K562 (cell line): ENCODE data around the gene SNX30. TPM values are rescaled to one million over a fixed set of nuclear protein-coding genes. Genes with fewer than 3 reads are reported as not detected.

Source experiments
- ATAC-seq: fragments of 200-7000 bp; cut with Tn5 transposase; 3 replicates; pipeline ENCODE4 v1.9.1; 2020; ENCODE audit warnings: moderate library complexity
- BruUV-seq: library from RNA; stranded (reverse); fragments of 400-500 nt; replicated peaks from 2 replicates; lab custom pipeline; 2021; lab: Mats Ljungman, UMichigan
- CTCF ChIA-PET: fragments of 300-600 bp; formaldehyde crosslinking; extraction: SDS; loops from one replicate; lab custom pipeline; 2021; ENCODE audit warnings: low intra/inter-chr PET ratio; lab: Yijun Ruan, JAX
- POLR2A ChIA-PET: fragments of 300-600, 350-650 bp; sonication (Branson Sonifier 250); formaldehyde crosslinking; extraction: SDS; loops from one replicate; lab custom pipeline; 2021; ENCODE audit warnings: antibody characterized with exemption, inconsistent platforms; lab: Yijun Ruan, JAX
- DNase-seq, 4 experiments: peaks; one replicate each; pipeline versions ENCODE4 v3.0.0 to v3.0.0-alpha.2; 2011 to 2018; ENCODE audit warnings: low spot score in 3 of 4, mixed read lengths in 3 of 4; ENCODE audit errors: extremely low read depth in 1 of 4
- FAIRE-seq: peaks from 2 replicates; lab custom pipeline; 2011; peaks lifted over from hg19 to GRCh38; lab: Jason Lieb, UNC
- H2AFZ ChIP-seq: 2 replicates; pipeline ENCODE4 v1.6.0; 2011; ENCODE audit warnings: low read depth, low read length, control low read depth, inconsistent platforms
- H3K27ac ChIP-seq: fragments of 200-600 bp; 3 replicates; pipeline ENCODE4 v1.8.0; 2011; ENCODE audit warnings: low read depth, mild to moderate bottlenecking, control low read depth, inconsistent platforms, low read length, moderate library complexity, mixed read lengths; ENCODE audit errors: extremely low read depth
- H3K27me3 ChIP-seq, 2 experiments: fragments of 300-600 bp in 1 of 2; 2 replicates in 1 of 2; 3 replicates in 1 of 2; pipeline versions ENCODE4 v1.6.0 to v1.8.0; 2011; ENCODE audit warnings: inconsistent platforms in 2 of 2, low read length in 2 of 2, mild to moderate bottlenecking in 1 of 2, mixed read lengths in 1 of 2, moderate library complexity in 1 of 2; ENCODE audit not compliant: control insufficient read depth in 2 of 2, insufficient read depth in 2 of 2
- H3K36me3 ChIP-seq: fragments of 300-600 bp; 3 replicates; pipeline ENCODE4 v1.8.0; 2011; ENCODE audit warnings: mild to moderate bottlenecking, low read length, inconsistent platforms; ENCODE audit not compliant: control insufficient read depth, insufficient read depth
- H3K4me1 ChIP-seq, 2 experiments: fragments of 200-600 bp in 1 of 2; replicated peaks in 1 of 2; 2 replicates in 1 of 2; 3 replicates in 1 of 2; pipeline versions ENCODE4 v1.5.1 to v1.8.0; 2011; ENCODE audit warnings: inconsistent platforms in 2 of 2, low read length in 2 of 2, mild to moderate bottlenecking in 1 of 2, mixed read lengths in 1 of 2, moderate library complexity in 1 of 2; ENCODE audit not compliant: control insufficient read depth in 2 of 2, insufficient read depth in 2 of 2
- H3K4me2 ChIP-seq: 2 replicates; pipeline ENCODE4 v1.6.1; 2011; ENCODE audit warnings: low read length, control low read depth, inconsistent platforms, mixed read lengths; ENCODE audit not compliant: insufficient read depth
- H3K4me3 ChIP-seq: fragments of 200-600 bp; sonication (generic), shearing (Covaris generic); 2 replicates; pipeline ENCODE4 v1.5.1; 2016; ENCODE audit warnings: control low read depth, inconsistent platforms
- H3K79me2 ChIP-seq: fragments of 200-600 bp; 3 replicates; pipeline ENCODE4 v1.8.0; 2011; ENCODE audit warnings: low read length, inconsistent platforms; ENCODE audit not compliant: control insufficient read depth, insufficient read depth
- H3K9ac ChIP-seq, 2 experiments: 2 replicates each; pipeline versions ENCODE4 v1.6.0 to v1.6.1; 2011; ENCODE audit warnings: low read depth in 2 of 2, low read length in 2 of 2, control low read depth in 1 of 2, inconsistent platforms in 1 of 2, mild to moderate bottlenecking in 1 of 2, mixed read lengths in 1 of 2; ENCODE audit not compliant: insufficient read depth in 1 of 2
- H3K9me1 ChIP-seq: one replicate; pipeline ENCODE4 v1.6.0; 2011; ENCODE audit warnings: inconsistent platforms, mild to moderate bottlenecking, low read length, moderate library complexity; ENCODE audit not compliant: control insufficient read depth, insufficient read depth
- H3K9me3 ChIP-seq: replicated peaks from 2 replicates; pipeline ENCODE4 v1.5.1; 2011; ENCODE audit warnings: low read depth, low read length, inconsistent platforms; ENCODE audit not compliant: control insufficient read depth, insufficient read depth
- H4K20me1 ChIP-seq: replicated peaks from 2 replicates; pipeline ENCODE4 v1.6.1; 2011; ENCODE audit warnings: low read length, inconsistent platforms, mixed read lengths; ENCODE audit not compliant: control insufficient read depth, insufficient read depth
- BDP1 ChIP-seq: IDR thresholded peaks from 3 replicates; pipeline ENCODE4 v1.6.1; 2011; ENCODE audit not compliant: insufficient read length, insufficient read depth
- CCNT2 ChIP-seq: IDR thresholded peaks from 2 replicates; pipeline ENCODE4 v1.6.1; 2011; ENCODE audit warnings: borderline replicate concordance, low read depth, mild to moderate bottlenecking, moderate library complexity, mixed read lengths, low read length; ENCODE audit not compliant: insufficient read length; ENCODE audit errors: extremely low read depth
- DPF2 ChIP-seq: fragments of 450-650 bp; IDR thresholded peaks from 2 replicates; pipeline ENCODE4 v1.6.1; 2016
- HDAC3 ChIP-seq: fragments of 450-650 bp; IDR thresholded peaks from 2 replicates; pipeline ENCODE4 v1.6.1; 2018; ENCODE audit warnings: borderline replicate concordance, mild to moderate bottlenecking, moderate library complexity; ENCODE audit not compliant: partially characterized antibody
- NCOR1 ChIP-seq: fragments of 450-650 bp; IDR thresholded peaks from 2 replicates; pipeline ENCODE4 v1.6.1; 2016; ENCODE audit warnings: mild to moderate bottlenecking, moderate library complexity
- NONO ChIP-seq, 2 experiments: fragments of 200-400 bp in 1 of 2; fragments of 450-650 bp in 1 of 2; formaldehyde crosslinking in 1 of 2; IDR thresholded peaks; 2 replicates each; pipeline ENCODE4 v1.6.1; 2017; ENCODE audit warnings: low read depth in 2 of 2, mild to moderate bottlenecking in 2 of 2, moderate library complexity in 2 of 2, low read length in 1 of 2
- PHB ChIP-seq: fragments of 250-450 bp; sonication (Bioruptor Pico); IDR thresholded peaks from 2 replicates; pipeline ENCODE4 v1.5.0; 2021
- RBFOX2 ChIP-seq: fragments of 200-400 bp; formaldehyde crosslinking; IDR thresholded peaks from 2 replicates; pipeline ENCODE4 v1.6.1; 2017; ENCODE audit warnings: low read depth, mild to moderate bottlenecking, low read length, moderate library complexity
- STAT5A ChIP-seq: IDR thresholded peaks from 2 replicates; pipeline ENCODE4 v1.6.1; 2012; ENCODE audit warnings: low read length, inconsistent platforms, borderline replicate concordance
- TRIM24 ChIP-seq, 2 experiments: fragments of 450-650 bp; IDR thresholded peaks; 2 replicates each; pipeline ENCODE4 v1.6.1; 2016
- ZBED1 ChIP-seq: IDR thresholded peaks from 2 replicates; pipeline ENCODE4 v1.6.1; 2014
- ZNF121 ChIP-seq: sonication (generic); formaldehyde crosslinking; conservative IDR thresholded peaks from 2 replicates; pipeline ENCODE4 v1.8.0; 2022; ENCODE audit warnings: missing genetic modification reagents
- ZNF696 ChIP-seq: fragments of 250-450 bp; sonication (Bioruptor Pico); conservative IDR thresholded peaks from 2 replicates; pipeline ENCODE4 v1.4.0; 2020; ENCODE audit warnings: mild to moderate bottlenecking, moderate library complexity
- WGBS: fragments of 100-300 bp; shearing (Covaris generic); methylation state at CpG from one replicate; pipeline ENCODE4 v1.1.6; 2016; ENCODE audit warnings: low coverage, mixed read lengths; ENCODE audit not compliant: insufficient coverage; ENCODE audit errors: missing lambda C conversion rate; 5-methylcytosine and 5-hydroxymethylcytosine counted together
- in situ Hi-C: fragments of 300-500 bp; cut with MboI; formaldehyde crosslinking; loops from 4 replicates; pipeline ENCODE4 v1.15.0; 2018; ENCODE audit warnings: inconsistent platforms, mixed read lengths
- intact Hi-C: fragments of 100-400 bp; cut with micrococcal nuclease; formaldehyde crosslinking; loops from 2 replicates; pipeline ENCODE4 v1.14.2; 2022
- polyA plus RNA-seq, 8 experiments: library from polyadenylated mRNA; depleted of rRNA in 4 of 8; stranded (reverse) in 5 of 8; unstranded in 3 of 8; fragments of >200 nt; fragmentation: Nextera tagmentation in 2 of 8; fragmentation: Illumina TruSeq in 1 of 8; extraction: Ambion mirVana in 2 of 8; extraction: Trizol in 1 of 8; gene quantifications; 2 replicates each; pipeline versions ENCODE4 v1.2.1 to v1.2.3, GENCODE V29; 2011 to 2014; ENCODE audit warnings: inconsistent platforms in 1 of 8, missing spikeins in 1 of 8
- total RNA-seq, 7 experiments: library from RNA; depleted of rRNA in 6 of 7; stranded (reverse); fragments of >200 nt in 6 of 7; fragmentation: Illumina TruSeq in 2 of 7; extraction: Trizol in 2 of 7; gene quantifications; 2 replicates each; pipeline versions ENCODE4 v1.2.1 to v1.2.3, GENCODE V29; 2011 to 2021; ENCODE audit warnings: low replicate concordance in 1 of 7
- TF ChIP-seq, protein P1 (sequence below): fragments of 250-450 bp; sonication (Bioruptor Pico); IDR thresholded peaks from 2 replicates; pipeline ENCODE4 v1.8.0; 2021; ENCODE audit warnings: moderate library complexity, mild to moderate bottlenecking, inconsistent platforms
- TF ChIP-seq, protein P2 (sequence below): fragments of 250-450 bp; sonication (Bioruptor Pico); IDR thresholded peaks from 2 replicates; pipeline ENCODE4 v1.4.0; 2020
- TF ChIP-seq, protein P3 (sequence below): fragments of 450-650 bp; formaldehyde crosslinking; IDR thresholded peaks from 2 replicates; pipeline ENCODE4 v1.4.0; 2022; ENCODE audit warnings: missing genetic modification characterization

The SNX30 gene
- total and polyA plus RNA-seq, 9 of the 15 experiments (the other 6 are each of a cell fraction or from before 2014, with no cell fraction given) = 0.76 to 5.9 (median 3.3) TPM

DNA sequence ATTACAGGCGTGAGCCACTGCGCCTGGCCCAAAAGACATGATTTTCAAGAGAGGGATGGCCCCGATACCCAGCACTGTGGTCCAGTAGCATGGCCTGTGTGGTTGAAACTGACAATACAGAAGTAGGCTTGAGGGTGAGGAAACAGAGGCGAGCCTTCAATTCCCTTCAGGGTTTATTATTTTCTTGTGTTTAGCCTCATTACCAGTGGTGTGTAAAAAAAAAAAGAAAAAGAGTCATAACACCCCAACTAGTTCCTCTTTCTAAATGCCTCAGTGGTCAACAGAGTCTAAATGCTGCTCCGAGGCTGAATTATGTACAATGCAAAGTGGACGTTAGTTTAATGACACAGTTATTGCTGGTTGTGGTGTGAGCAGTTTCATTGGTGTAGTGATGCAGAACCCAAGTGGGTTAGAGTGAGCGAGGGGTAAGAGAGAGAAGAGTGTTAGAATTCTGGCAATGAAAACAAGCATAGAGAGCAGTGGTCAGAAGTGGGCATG lies 58.8 kb downstream of the SNX30 start (continued):
- TF ChIP-seq, protein P1, sequence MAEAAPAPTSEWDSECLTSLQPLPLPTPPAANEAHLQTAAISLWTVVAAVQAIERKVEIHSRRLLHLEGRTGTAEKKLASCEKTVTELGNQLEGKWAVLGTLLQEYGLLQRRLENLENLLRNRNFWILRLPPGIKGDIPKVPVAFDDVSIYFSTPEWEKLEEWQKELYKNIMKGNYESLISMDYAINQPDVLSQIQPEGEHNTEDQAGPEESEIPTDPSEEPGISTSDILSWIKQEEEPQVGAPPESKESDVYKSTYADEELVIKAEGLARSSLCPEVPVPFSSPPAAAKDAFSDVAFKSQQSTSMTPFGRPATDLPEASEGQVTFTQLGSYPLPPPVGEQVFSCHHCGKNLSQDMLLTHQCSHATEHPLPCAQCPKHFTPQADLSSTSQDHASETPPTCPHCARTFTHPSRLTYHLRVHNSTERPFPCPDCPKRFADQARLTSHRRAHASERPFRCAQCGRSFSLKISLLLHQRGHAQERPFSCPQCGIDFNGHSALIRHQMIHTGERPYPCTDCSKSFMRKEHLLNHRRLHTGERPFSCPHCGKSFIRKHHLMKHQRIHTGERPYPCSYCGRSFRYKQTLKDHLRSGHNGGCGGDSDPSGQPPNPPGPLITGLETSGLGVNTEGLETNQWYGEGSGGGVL (CRISPR knock-in tag) = no peak
- TF ChIP-seq NCOR1 (no peak), NONO (IDR thresholded peaks at IDR 0.05; ENCODE audit: low read depth in 2 of 2, low read length in 1 of 2) (no peak)

DNA sequence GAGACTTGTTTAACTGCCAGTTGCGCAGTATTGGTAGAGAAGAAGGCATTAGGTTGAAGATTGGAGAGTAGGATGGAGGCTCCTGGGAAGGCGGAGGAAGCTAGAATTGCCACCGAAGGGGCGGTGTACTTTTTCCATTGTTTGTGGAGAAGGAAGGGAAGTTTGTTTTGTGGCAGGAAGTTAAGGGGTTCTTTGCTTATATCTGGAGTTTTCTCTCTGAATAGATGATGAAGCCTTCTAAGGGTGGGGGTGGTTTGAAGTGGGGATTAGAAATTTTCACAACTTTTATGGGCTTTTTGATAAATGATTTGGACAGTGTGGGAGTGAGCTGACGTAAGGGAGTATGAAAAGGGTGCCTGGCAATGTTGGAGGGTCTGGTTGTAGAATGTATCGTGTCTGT lies 59.3 kb downstream of the SNX30 start:
- in situ Hi-C loops (loop anchor here (25.0 kb wide), 1 partner anchor 723 kb away; no protein-coding TSS in a partner anchor), intact Hi-C loops (no loop called here)
- H3K27ac ChIP-seq = no peak overlapping the region; the same call in 2 of the 3 replicates
- no peak; the same call in 2 of the 3 replicates for ATAC-seq
- H3K4me1 ChIP-seq = peaks cover 10 to 18% of the 10 kb centered on the region in 2 experiments; a peak in 4 of 5 replicates
- 0 out of 4 replicates have a peak overlapping the region, but pooled peaks of 1 of the 2 experiments have one; percentile 46 for H3K9ac ChIP-seq
- POLR2A ChIA-PET = interaction anchor here (1.5 kb wide), 1 partner anchor 33 kb away, joined by 3 read pairs; no protein-coding TSS in a partner anchor
- H3K27me3 ChIP-seq = no peaks in the 10 kb centered on the region
- H4K20me1 ChIP-seq = no peaks in the 10 kb centered on the region; the same call in 1 of the 2 replicates
- H2AFZ ChIP-seq = peak overlapping the region; percentile 83
- no peak for FAIRE-seq
- H3K4me2 ChIP-seq = no peak overlapping the region; the same call in 1 of the 2 replicates
- TF ChIP-seq RBFOX2 (no peak), ZNF696 (CRISPR knock-in tag) (no peak), STAT5A (no peak), ZNF121 (CRISPR knock-in tag) (no peak), CCNT2 (no peak), TRIM24 (IDR thresholded peaks at IDR 0.05) (no peak), ZBED1 (no peak), HDAC3 (no peak), PHB (no peak), DPF2 (no peak), BDP1 (no peak)
- TF ChIP-seq, protein P2, sequence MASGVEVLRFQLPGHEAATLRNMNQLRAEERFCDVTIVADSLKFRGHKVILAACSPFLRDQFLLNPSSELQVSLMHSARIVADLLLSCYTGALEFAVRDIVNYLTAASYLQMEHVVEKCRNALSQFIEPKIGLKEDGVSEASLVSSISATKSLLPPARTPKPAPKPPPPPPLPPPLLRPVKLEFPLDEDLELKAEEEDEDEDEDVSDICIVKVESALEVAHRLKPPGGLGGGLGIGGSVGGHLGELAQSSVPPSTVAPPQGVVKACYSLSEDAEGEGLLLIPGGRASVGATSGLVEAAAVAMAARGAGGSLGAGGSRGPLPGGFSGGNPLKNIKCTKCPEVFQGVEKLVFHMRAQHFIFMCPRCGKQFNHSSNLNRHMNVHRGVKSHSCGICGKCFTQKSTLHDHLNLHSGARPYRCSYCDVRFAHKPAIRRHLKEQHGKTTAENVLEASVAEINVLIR = no peak
- TF ChIP-seq, protein P3, sequence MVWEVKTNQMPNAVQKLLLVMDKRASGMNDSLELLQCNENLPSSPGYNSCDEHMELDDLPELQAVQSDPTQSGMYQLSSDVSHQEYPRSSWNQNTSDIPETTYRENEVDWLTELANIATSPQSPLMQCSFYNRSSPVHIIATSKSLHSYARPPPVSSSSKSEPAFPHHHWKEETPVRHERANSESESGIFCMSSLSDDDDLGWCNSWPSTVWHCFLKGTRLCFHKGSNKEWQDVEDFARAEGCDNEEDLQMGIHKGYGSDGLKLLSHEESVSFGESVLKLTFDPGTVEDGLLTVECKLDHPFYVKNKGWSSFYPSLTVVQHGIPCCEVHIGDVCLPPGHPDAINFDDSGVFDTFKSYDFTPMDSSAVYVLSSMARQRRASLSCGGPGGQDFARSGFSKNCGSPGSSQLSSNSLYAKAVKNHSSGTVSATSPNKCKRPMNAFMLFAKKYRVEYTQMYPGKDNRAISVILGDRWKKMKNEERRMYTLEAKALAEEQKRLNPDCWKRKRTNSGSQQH (CRISPR knock-in tag) = no peak
- WGBS = 82% methylated on average over 5 of the region's 6 CpGs
- no peak overlapping the region for H3K4me3 ChIP-seq
- no peaks in the 10 kb centered on the region; the same call in 2 of the 3 replicates for H3K36me3 ChIP-seq
- CTCF ChIA-PET = no interaction called here
- H3K9me3 ChIP-seq = no peaks in the 10 kb centered on the region
- H3K79me2 ChIP-seq = no peaks in the 10 kb centered on the region
- H3K9me1 ChIP-seq = no peaks in the 10 kb centered on the region
- DNase-seq = no peak
- no TSS peak for BruUV-seq
